Measurements from ENCODE around the gene VGF.

VGF gene

DNA sequence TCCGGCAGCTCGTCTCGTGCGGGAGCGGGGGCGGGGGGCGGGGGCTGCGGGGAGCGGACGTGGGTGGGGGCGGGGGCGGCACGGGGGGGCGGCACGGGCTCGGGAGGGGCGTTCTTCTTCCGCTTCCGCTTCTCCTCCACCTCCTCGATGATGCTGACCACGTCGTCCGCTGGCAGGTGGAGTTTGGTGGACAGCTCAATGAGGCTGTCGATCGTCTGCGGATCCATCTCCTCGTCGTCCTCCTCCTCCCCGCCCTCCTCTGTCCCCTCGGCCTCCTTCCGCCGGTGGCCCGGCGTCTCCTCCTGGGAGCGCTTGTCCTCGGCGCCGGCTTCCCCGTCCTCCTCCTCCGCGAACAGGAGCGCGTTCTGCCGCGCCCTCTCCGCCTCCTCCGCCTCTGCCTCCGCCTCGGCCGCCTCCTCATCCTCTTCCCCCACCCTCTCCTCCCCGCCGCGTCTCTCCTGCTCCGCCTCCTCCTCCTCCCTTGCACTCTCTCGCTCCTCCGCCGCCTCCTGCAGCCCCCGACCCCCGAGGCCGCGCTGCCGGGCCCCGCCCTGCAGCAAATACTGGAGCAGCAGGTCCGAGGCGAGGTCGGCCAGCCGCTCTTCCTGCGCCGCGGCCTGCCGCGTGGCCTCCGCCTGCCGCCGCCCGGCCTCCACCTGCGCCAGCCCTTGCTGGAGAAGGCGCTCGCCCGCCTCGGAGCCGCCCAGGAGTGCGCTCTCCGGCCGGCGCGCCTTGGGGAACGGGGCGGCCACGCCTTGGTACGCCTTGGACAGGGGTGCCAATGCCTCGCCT is 1.9 kb downstream of the VGF start (continued):
- TF ChIP-seq, protein P1, sequence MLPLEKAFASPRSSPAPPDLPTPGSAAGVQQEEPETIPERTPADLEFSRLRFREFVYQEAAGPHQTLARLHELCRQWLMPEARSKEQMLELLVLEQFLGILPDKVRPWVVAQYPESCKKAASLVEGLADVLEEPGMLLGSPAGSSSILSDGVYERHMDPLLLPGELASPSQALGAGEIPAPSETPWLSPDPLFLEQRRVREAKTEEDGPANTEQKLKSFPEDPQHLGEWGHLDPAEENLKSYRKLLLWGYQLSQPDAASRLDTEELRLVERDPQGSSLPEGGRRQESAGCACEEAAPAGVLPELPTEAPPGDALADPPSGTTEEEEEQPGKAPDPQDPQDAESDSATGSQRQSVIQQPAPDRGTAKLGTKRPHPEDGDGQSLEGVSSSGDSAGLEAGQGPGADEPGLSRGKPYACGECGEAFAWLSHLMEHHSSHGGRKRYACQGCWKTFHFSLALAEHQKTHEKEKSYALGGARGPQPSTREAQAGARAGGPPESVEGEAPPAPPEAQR (tag by site-specific recombination; IDR thresholded peaks at IDR 0.05), result no peak
- TF ChIP-seq SETDB1 (IDR thresholded peaks at IDR 0.05; ENCODE audit: insufficient read length, low read length) (no peak), BCL11B (tag by site-specific recombination; IDR thresholded peaks at IDR 0.05; ENCODE audit: low read depth) (no peak), ZNF623 (tag by site-specific recombination; IDR thresholded peaks at IDR 0.05) (no peak), ZNF354C (tag by site-specific recombination; IDR thresholded peaks at IDR 0.05; ENCODE audit: borderline replicate concordance, low read depth) (no peak), ZNF76 (tag by site-specific recombination; IDR thresholded peaks at IDR 0.05; ENCODE audit: borderline replicate concordance, low read depth) (no peak), GFI1B (tag by site-specific recombination; IDR thresholded peaks at IDR 0.05) (no peak), IKZF3 (tag by site-specific recombination; IDR thresholded peaks at IDR 0.05) (0 out of 2 replicates have a peak, but pooled peaks have one; percentile 13), PRDM6 (tag by site-specific recombination; IDR thresholded peaks at IDR 0.05) (no peak), ZNF292 (tag by site-specific recombination; IDR thresholded peaks at IDR 0.05; ENCODE audit: borderline replicate concordance, low read depth) (no peak), ZNF548 (tag by site-specific recombination; IDR thresholded peaks at IDR 0.05) (no peak), ZNF530 (tag by site-specific recombination; IDR thresholded peaks at IDR 0.05; ENCODE audit: low read depth) (no peak), ZNF132 (tag by site-specific recombination; IDR thresholded peaks at IDR 0.05; ENCODE audit: borderline replicate concordance) (no peak), MYNN (tag by site-specific recombination; IDR thresholded peaks at IDR 0.05; ENCODE audit: borderline replicate concordance) (no peak; the same call in 1 of the 2 replicates), ZNF600 (tag by site-specific recombination; IDR thresholded peaks at IDR 0.05) (peak; percentile 98), ZNF621 (tag by site-specific recombination; IDR thresholded peaks at IDR 0.05) (no peak), ZNF175 (tag by site-specific recombination; IDR thresholded peaks at IDR 0.05) (no peak), ZNF184 (tag by site-specific recombination; IDR thresholded peaks at IDR 0.05) (no peak), ZNF398 (tag by site-specific recombination; IDR thresholded peaks at IDR 0.05) (peak; percentile 98), FEZF1 (tag by site-specific recombination; IDR thresholded peaks at IDR 0.05) (no peak)
- TF ChIP-seq, protein P2, sequence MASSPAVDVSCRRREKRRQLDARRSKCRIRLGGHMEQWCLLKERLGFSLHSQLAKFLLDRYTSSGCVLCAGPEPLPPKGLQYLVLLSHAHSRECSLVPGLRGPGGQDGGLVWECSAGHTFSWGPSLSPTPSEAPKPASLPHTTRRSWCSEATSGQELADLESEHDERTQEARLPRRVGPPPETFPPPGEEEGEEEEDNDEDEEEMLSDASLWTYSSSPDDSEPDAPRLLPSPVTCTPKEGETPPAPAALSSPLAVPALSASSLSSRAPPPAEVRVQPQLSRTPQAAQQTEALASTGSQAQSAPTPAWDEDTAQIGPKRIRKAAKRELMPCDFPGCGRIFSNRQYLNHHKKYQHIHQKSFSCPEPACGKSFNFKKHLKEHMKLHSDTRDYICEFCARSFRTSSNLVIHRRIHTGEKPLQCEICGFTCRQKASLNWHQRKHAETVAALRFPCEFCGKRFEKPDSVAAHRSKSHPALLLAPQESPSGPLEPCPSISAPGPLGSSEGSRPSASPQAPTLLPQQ (tag by site-specific recombination; IDR thresholded peaks at IDR 0.05), result 0 out of 2 replicates have a peak, but pooled peaks have one; percentile 32
- TF ChIP-seq, protein P3, sequence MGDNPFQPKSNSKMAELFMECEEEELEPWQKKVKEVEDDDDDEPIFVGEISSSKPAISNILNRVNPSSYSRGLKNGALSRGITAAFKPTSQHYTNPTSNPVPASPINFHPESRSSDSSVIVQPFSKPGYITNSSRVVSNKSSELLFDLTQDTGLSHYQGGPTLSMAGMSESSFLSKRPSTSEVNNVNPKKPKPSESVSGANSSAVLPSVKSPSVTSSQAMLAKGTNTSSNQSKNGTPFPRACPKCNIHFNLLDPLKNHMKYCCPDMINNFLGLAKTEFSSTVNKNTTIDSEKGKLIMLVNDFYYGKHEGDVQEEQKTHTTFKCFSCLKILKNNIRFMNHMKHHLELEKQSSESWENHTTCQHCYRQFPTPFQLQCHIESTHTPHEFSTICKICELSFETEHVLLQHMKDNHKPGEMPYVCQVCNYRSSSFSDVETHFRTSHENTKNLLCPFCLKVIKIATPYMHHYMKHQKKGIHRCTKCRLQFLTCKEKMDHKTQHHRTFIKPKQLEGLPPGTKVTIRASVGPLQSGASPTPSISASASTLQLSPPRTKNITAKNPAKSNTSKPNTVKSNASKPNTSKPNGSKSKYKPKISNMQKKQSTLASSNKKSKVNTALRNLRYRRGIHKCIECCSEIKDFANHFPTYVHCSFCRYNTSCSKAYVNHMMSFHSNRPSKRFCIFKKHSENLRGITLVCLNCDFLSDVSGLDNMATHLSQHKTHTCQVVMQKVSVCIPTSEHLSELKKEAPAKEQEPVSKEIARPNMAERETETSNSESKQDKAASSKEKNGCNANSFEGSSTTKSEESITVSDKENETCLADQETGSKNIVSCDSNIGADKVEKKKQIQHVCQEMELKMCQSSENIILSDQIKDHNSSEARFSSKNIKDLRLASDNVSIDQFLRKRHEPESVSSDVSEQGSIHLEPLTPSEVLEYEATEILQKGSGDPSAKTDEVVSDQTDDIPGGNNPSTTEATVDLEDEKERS (tag by site-specific recombination; IDR thresholded peaks at IDR 0.05), result no peak
- TF ChIP-seq, protein P4, sequence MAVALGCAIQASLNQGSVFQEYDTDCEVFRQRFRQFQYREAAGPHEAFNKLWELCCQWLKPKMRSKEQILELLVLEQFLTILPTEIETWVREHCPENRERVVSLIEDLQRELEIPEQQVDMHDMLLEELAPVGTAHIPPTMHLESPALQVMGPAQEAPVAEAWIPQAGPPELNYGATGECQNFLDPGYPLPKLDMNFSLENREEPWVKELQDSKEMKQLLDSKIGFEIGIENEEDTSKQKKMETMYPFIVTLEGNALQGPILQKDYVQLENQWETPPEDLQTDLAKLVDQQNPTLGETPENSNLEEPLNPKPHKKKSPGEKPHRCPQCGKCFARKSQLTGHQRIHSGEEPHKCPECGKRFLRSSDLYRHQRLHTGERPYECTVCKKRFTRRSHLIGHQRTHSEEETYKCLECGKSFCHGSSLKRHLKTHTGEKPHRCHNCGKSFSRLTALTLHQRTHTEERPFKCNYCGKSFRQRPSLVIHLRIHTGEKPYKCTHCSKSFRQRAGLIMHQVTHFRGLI (tag by site-specific recombination; IDR thresholded peaks at IDR 0.05), result no peak
- TF ChIP-seq, protein P5, sequence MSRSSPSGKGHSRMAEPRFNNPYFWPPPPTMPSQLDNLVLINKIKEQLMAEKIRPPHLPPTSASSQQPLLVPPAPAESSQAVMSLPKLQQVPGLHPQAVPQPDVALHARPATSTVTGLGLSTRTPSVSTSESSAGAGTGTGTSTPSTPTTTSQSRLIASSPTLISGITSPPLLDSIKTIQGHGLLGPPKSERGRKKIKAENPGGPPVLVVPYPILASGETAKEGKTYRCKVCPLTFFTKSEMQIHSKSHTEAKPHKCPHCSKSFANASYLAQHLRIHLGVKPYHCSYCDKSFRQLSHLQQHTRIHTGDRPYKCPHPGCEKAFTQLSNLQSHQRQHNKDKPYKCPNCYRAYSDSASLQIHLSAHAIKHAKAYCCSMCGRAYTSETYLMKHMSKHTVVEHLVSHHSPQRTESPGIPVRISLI (tag by site-specific recombination; IDR thresholded peaks at IDR 0.05), result no peak
- TF ChIP-seq, protein P6, sequence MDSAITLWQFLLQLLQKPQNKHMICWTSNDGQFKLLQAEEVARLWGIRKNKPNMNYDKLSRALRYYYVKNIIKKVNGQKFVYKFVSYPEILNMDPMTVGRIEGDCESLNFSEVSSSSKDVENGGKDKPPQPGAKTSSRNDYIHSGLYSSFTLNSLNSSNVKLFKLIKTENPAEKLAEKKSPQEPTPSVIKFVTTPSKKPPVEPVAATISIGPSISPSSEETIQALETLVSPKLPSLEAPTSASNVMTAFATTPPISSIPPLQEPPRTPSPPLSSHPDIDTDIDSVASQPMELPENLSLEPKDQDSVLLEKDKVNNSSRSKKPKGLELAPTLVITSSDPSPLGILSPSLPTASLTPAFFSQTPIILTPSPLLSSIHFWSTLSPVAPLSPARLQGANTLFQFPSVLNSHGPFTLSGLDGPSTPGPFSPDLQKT (IDR thresholded peaks at IDR 0.05; ENCODE audit: borderline replicate concordance, low read depth, low read length), result no peak

Measured in HEK293 (cell line).